ENCODE results near the gene TRAP1.
A peak's percentile ranks its signal among the peaks of the same experiment; 100 is the strongest.

TRAP1 gene

GRCh38 chr16:3706253-3707012, 10.9 kb downstream of the TRAP1 start:
- no peak for DNase-seq

- no peak for DNase-seq
Measured at GRCh38 chr16:3702082-3702481, 15.2 kb downstream of the TRAP1 start.

GRCh38 chr16:3701531-3701930, 15.8 kb downstream of the TRAP1 start:
- DNase-seq, result no peak

GRCh38 chr16:3698941-3699340, 18.4 kb downstream of the TRAP1 start:
- no peak for DNase-seq

GRCh38 chr16:3696425-3697218, 20.7 kb downstream of the TRAP1 start:
- no peak for DNase-seq

GRCh38 chr16:3695610-3696369, 21.5 kb downstream of the TRAP1 start:
- DNase-seq, result no peak

- DNase-seq, result no peak
Measured at GRCh38 chr16:3694051-3694450, 23.3 kb downstream of the TRAP1 start.

- DNase-seq, result no peak
Measured at GRCh38 chr16:3691761-3692160, 25.6 kb downstream of the TRAP1 start.

- DNase-seq, result no peak
Measured at GRCh38 chr16:3690980-3691720, 26.2 kb downstream of the TRAP1 start.

- peak; percentile 4 for DNase-seq
Measured at GRCh38 chr16:3690470-3690928, 26.8 kb downstream of the TRAP1 start.

- DNase-seq, result no peak
Measured at GRCh38 chr16:3689731-3690130, 27.6 kb downstream of the TRAP1 start.

- no peak for DNase-seq
Measured at GRCh38 chr16:3687792-3688191, 29.5 kb downstream of the TRAP1 start.

- no peak for DNase-seq
Measured at GRCh38 chr16:3687021-3687420, 30.3 kb downstream of the TRAP1 start.

- DNase-seq, result no peak
Measured at GRCh38 chr16:3681206-3681605, 36.1 kb downstream of the TRAP1 start.

GRCh38 chr16:3677994-3678393, 39.3 kb downstream of the TRAP1 start:
- DNase-seq, result no peak

GRCh38 chr16:3675601-3676130, 41.7 kb downstream of the TRAP1 start:
- DNase-seq, result no peak

- DNase-seq, result no peak
Measured at GRCh38 chr16:3674513-3675295, 42.6 kb downstream of the TRAP1 start.

- no peak for DNase-seq
Measured at GRCh38 chr16:3673676-3674377, 43.5 kb downstream of the TRAP1 start.

- no peak for DNase-seq
Measured at GRCh38 chr16:3673201-3673600, 44.1 kb downstream of the TRAP1 start.

- no peak for DNase-seq
Measured at GRCh38 chr16:3672571-3673041, 44.7 kb downstream of the TRAP1 start.

GRCh38 chr16:3671424-3671823, 45.9 kb downstream of the TRAP1 start:
- DNase-seq, result no peak

Measured in NCI-H1436 treated with DMSO at 0.1 percent for 48 hours (cell line).